OCI-LY1 (cell line): Measurements from ENCODE around the gene GRIN2A.

Experiments
- H2AFZ ChIP-seq: fragments of 200-600 bp; sonication (generic), shearing (Covaris generic); 2 replicates; pipeline ENCODE4 v1.6.0; 2014; ENCODE audit warnings: antibody characterized with exemption, mild to moderate bottlenecking, low read length
- H3F3A ChIP-seq: fragments of 200-600 bp; sonication (generic), shearing (Covaris generic); 2 replicates; pipeline ENCODE4 v1.6.0; 2014; ENCODE audit warnings: mild to moderate bottlenecking, antibody characterized with exemption, low read length, moderate library complexity; ENCODE audit not compliant: insufficient read depth
- H3K27ac ChIP-seq: fragments of 200-600 bp; sonication (generic); 2 replicates; pipeline ENCODE4 v1.5.1; 2014; ENCODE audit warnings: low read length, mixed run types, mild to moderate bottlenecking, low read depth; ENCODE audit not compliant: poor library complexity, severe bottlenecking
- H3K27me3 ChIP-seq: fragments of 200-600 bp; sonication (generic); 2 replicates; pipeline ENCODE4 v1.6.0; 2014; ENCODE audit warnings: antibody characterized with exemption, mild to moderate bottlenecking, low read length, moderate library complexity; ENCODE audit not compliant: insufficient read depth
- H3K36me3 ChIP-seq: fragments of 200-600 bp; sonication (generic); 2 replicates; pipeline ENCODE4 v1.6.1; 2014; ENCODE audit warnings: mild to moderate bottlenecking, antibody characterized with exemption, low read length, moderate library complexity, mixed read lengths; ENCODE audit not compliant: insufficient read depth
- H3K4me1 ChIP-seq: fragments of 200-600 bp; sonication (generic); 2 replicates; pipeline ENCODE4 v1.5.1; 2014; ENCODE audit warnings: mild to moderate bottlenecking, low read length, moderate library complexity; ENCODE audit not compliant: insufficient read depth, severe bottlenecking
- H3K4me2 ChIP-seq: fragments of 200-600 bp; sonication (generic), shearing (Covaris generic); 2 replicates; pipeline ENCODE4 v1.6.1; 2014; ENCODE audit warnings: low read length
- H3K4me3 ChIP-seq: fragments of 200-600 bp; sonication (generic); 2 replicates; pipeline ENCODE4 v1.5.1; 2014; ENCODE audit warnings: low read length, low read depth, mild to moderate bottlenecking, mixed read lengths; ENCODE audit not compliant: poor library complexity, severe bottlenecking
- H3K79me2 ChIP-seq: fragments of 200-600 bp; shearing (Covaris generic); 2 replicates; pipeline ENCODE4 v1.6.1; 2016; ENCODE audit warnings: mixed run types, low read length, mixed read lengths; ENCODE audit not compliant: insufficient read depth
- H3K9ac ChIP-seq: fragments of 200-600 bp; sonication (generic), shearing (Covaris generic); 2 replicates; pipeline ENCODE4 v1.6.1; 2014; ENCODE audit warnings: mild to moderate bottlenecking, low read length, mixed read lengths
- H3K9me2 ChIP-seq: fragments of 200-600 bp; sonication (generic), shearing (Covaris generic); 2 replicates; pipeline ENCODE4 v1.6.1; 2014; ENCODE audit warnings: low read depth, mild to moderate bottlenecking, low read length, mixed read lengths
- H3K9me3 ChIP-seq: fragments of 200-600 bp; shearing (Covaris generic); 2 replicates; pipeline ENCODE4 v1.6.1; 2014; ENCODE audit warnings: low read length, mixed read lengths
- H4K20me1 ChIP-seq: fragments of 200-600 bp; sonication (generic), shearing (Covaris generic); 2 replicates; pipeline ENCODE4 v1.6.0; 2016; ENCODE audit warnings: mild to moderate bottlenecking, low read length; ENCODE audit not compliant: insufficient read depth
- EZH2 ChIP-seq: fragments of 200-600 bp; sonication (generic), shearing (Covaris generic); IDR thresholded peaks from 2 replicates; pipeline ENCODE4 v1.8.0; 2017; ENCODE audit warnings: borderline replicate concordance, mixed run types, mild to moderate bottlenecking, antibody characterized with exemption, low read length, moderate library complexity, mixed read lengths
- TF ChIP-seq, protein P1 (sequence below): fragments of 200-600 bp; sonication (generic), shearing (Covaris generic); IDR thresholded peaks from 2 replicates; pipeline ENCODE4 v1.5.1; 2017; ENCODE audit warnings: mild to moderate bottlenecking, antibody characterized with exemption, low read length, moderate library complexity, mixed read lengths

GRIN2A gene

GRCh38 chr16:10081201-10081940, 100.9 kb downstream of the GRIN2A start:
- Histone ChIP-seq H3K36me3 (no peaks in the 10 kb centered on the region), H2AFZ (no peak overlapping the region), H3K27me3 (no peaks in the 10 kb centered on the region), H3K9me2 (no peaks in the 10 kb centered on the region), H3K9ac (no peak overlapping the region), H3K27ac (no peak overlapping the region), H3K79me2 (no peaks in the 10 kb centered on the region), H3F3A (no peaks in the 10 kb centered on the region), H4K20me1 (no peaks in the 10 kb centered on the region), H3K4me2 (no peak overlapping the region), H3K4me3 (no peak overlapping the region), H3K4me1 (no peaks in the 10 kb centered on the region), H3K9me3 (no peaks in the 10 kb centered on the region)
- no peak for TF ChIP-seq EZH2
- TF ChIP-seq, protein P1, sequence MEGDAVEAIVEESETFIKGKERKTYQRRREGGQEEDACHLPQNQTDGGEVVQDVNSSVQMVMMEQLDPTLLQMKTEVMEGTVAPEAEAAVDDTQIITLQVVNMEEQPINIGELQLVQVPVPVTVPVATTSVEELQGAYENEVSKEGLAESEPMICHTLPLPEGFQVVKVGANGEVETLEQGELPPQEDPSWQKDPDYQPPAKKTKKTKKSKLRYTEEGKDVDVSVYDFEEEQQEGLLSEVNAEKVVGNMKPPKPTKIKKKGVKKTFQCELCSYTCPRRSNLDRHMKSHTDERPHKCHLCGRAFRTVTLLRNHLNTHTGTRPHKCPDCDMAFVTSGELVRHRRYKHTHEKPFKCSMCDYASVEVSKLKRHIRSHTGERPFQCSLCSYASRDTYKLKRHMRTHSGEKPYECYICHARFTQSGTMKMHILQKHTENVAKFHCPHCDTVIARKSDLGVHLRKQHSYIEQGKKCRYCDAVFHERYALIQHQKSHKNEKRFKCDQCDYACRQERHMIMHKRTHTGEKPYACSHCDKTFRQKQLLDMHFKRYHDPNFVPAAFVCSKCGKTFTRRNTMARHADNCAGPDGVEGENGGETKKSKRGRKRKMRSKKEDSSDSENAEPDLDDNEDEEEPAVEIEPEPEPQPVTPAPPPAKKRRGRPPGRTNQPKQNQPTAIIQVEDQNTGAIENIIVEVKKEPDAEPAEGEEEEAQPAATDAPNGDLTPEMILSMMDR: no peak

GRCh38 chr16:10080051-10080772, 102.0 kb downstream of the GRIN2A start:
- Histone ChIP-seq H2AFZ (no peak overlapping the region), H3K9me3 (no peaks in the 10 kb centered on the region), H3K4me2 (no peak overlapping the region)

GRCh38 chr16:10078541-10078949, 103.7 kb downstream of the GRIN2A start:
- Histone ChIP-seq H3K27me3 (no peaks in the 10 kb centered on the region), H3K9me2 (no peaks in the 10 kb centered on the region), H3K79me2 (no peaks in the 10 kb centered on the region), H3K27ac (no peak overlapping the region), H3K36me3 (no peaks in the 10 kb centered on the region), H3K9me3 (no peaks in the 10 kb centered on the region), H2AFZ (no peak overlapping the region), H3K4me2 (no peak overlapping the region), H3F3A (no peaks in the 10 kb centered on the region), H4K20me1 (no peaks in the 10 kb centered on the region), H3K4me1 (no peaks in the 10 kb centered on the region), H3K4me3 (no peak overlapping the region), H3K9ac (no peak overlapping the region)
- no peak for TF ChIP-seq EZH2
- TF ChIP-seq, protein P1: no peak

More at GRCh38 chr16:10080051-10080772, 102.0 kb downstream of the GRIN2A start:
- no peaks in the 10 kb centered on the region for H3K9me2 ChIP-seq
- TF ChIP-seq, protein P1: no peak
- no peak for TF ChIP-seq EZH2
- no peaks in the 10 kb centered on the region for H3K36me3 ChIP-seq
- no peaks in the 10 kb centered on the region for H3K4me1 ChIP-seq
- no peaks in the 10 kb centered on the region for H3K79me2 ChIP-seq
- H4K20me1 ChIP-seq: no peaks in the 10 kb centered on the region
- no peaks in the 10 kb centered on the region for H3K27me3 ChIP-seq
- no peak overlapping the region for H3K27ac ChIP-seq
- H3K4me3 ChIP-seq: no peak overlapping the region
- H3F3A ChIP-seq: no peaks in the 10 kb centered on the region
- no peak overlapping the region for H3K9ac ChIP-seq
